Measurements from ENCODE around the gene EIF4EBP3. TPM values are rescaled to one million over a fixed set of nuclear protein-coding genes. Genes with fewer than 3 reads are reported as not detected.

The EIF4EBP3 gene
- total and polyA plus RNA-seq, 2 donors from 2014 or later = 22.6 to 48.8 TPM

DNA sequence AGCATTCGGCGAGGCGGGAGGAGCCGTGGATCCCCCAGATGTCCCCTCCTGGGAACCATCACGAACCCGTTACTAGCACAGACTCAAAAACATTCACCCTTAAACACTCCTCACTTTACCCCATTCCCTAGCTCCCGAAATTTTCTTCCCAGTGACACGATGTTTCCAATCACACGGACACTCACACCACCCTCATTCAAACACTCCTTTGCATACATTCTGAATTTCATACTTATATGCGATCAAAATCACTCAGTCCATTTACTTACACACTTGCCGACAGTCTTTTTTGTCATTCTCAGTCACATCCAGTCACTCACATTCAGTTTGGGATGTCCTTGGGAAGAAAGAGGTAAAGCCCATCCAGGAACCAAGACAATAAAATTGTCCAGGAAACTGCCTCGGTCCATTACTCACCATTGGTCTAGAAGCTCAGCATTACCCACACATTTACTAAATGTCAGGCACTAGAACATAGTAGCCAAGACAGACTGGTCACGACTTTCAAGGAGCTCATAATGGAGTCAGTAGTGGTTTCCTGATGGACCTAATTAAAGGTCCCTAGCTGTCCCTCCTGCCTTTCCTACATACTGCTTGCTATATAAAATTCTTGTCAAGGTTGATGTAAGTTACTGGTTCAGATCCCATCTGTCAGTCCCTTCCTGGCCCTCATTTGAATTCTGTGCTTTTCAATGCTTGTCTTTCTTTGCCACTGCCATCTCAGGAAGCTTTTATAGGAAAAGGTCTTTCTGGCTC, 17.7 kb downstream of the EIF4EBP3 start:
- no peaks in the 10 kb centered on the region for H3K27me3 ChIP-seq (ENCODE audit: control insufficient read depth, insufficient read depth, low read length)
- FAIRE-seq (no peak), DNase-seq (peak in 2 of 5 donors; percentile 16 to 19)
- intact Hi-C loops (cut with DNase I) = no loop called here
- peaks cover 0 to 19% (median 13%) of the 10 kb centered on the region in 3 donors for H3K36me3 ChIP-seq (ENCODE audit: control insufficient read depth in 2 of 3, insufficient read depth in 3 of 3, low read length in 3 of 3)
- H3K9ac ChIP-seq (ENCODE audit: low read length in 3 of 3) = peak overlapping the region; percentile 84 to 95 (median 88)
- peak overlapping the region; percentile 92 to 96 (median 95) for H3K4me3 ChIP-seq (ENCODE audit: low read length in 3 of 3)
- peak overlapping the region; percentile 78 to 98 for H3K27ac ChIP-seq (ENCODE audit: low read depth in 2 of 2, low read length in 2 of 2)
- H3K4me1 ChIP-seq (ENCODE audit: control insufficient read depth in 2 of 3, insufficient read depth in 2 of 3, low read depth in 1 of 3, low read length in 3 of 3) = peaks cover 0 to 34% (median 17%) of the 10 kb centered on the region in 3 donors
- TF ChIP-seq, protein P1, sequence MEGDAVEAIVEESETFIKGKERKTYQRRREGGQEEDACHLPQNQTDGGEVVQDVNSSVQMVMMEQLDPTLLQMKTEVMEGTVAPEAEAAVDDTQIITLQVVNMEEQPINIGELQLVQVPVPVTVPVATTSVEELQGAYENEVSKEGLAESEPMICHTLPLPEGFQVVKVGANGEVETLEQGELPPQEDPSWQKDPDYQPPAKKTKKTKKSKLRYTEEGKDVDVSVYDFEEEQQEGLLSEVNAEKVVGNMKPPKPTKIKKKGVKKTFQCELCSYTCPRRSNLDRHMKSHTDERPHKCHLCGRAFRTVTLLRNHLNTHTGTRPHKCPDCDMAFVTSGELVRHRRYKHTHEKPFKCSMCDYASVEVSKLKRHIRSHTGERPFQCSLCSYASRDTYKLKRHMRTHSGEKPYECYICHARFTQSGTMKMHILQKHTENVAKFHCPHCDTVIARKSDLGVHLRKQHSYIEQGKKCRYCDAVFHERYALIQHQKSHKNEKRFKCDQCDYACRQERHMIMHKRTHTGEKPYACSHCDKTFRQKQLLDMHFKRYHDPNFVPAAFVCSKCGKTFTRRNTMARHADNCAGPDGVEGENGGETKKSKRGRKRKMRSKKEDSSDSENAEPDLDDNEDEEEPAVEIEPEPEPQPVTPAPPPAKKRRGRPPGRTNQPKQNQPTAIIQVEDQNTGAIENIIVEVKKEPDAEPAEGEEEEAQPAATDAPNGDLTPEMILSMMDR (IDR thresholded peaks at IDR 0.05; ENCODE audit: borderline replicate concordance, extremely low read depth, insufficient read depth) = no peak
- H3K9me3 ChIP-seq (ENCODE audit: control insufficient read depth in 2 of 3, insufficient read depth in 1 of 3, low read length in 3 of 3) = no peaks in the 10 kb centered on the region

GRCh38 chr5:140565780-140566095, 18.3 kb downstream of the EIF4EBP3 start:
- TF ChIP-seq, protein P1 (IDR thresholded peaks at IDR 0.05; ENCODE audit: borderline replicate concordance, extremely low read depth, insufficient read depth) = no peak
- H3K27ac ChIP-seq (ENCODE audit: low read depth in 2 of 2, low read length in 2 of 2) = peak overlapping the region in 1 of 2 donors; percentile 78
- DNase-seq (peak in 1 of 5 donors; percentile 41), FAIRE-seq (no peak)
- peaks cover 0 to 19% (median 13%) of the 10 kb centered on the region in 3 donors for H3K36me3 ChIP-seq (ENCODE audit: control insufficient read depth in 2 of 3, insufficient read depth in 3 of 3, low read length in 3 of 3)
- peak overlapping the region in 2 of 3 donors; percentile 92 to 96 for H3K4me3 ChIP-seq (ENCODE audit: low read length in 3 of 3)
- intact Hi-C loops (cut with DNase I) = no loop called here
- H3K4me1 ChIP-seq (ENCODE audit: control insufficient read depth in 2 of 3, insufficient read depth in 2 of 3, low read depth in 1 of 3, low read length in 3 of 3) = peaks cover 0 to 34% (median 17%) of the 10 kb centered on the region in 3 donors
- H3K9me3 ChIP-seq (ENCODE audit: control insufficient read depth in 2 of 3, insufficient read depth in 1 of 3, low read length in 3 of 3) = no peaks in the 10 kb centered on the region
- H3K27me3 ChIP-seq (ENCODE audit: control insufficient read depth, insufficient read depth, low read length) = no peaks in the 10 kb centered on the region
- peak overlapping the region in 1 of 3 donors; percentile 84 for H3K9ac ChIP-seq (ENCODE audit: low read length in 3 of 3)

- FAIRE-seq = no peak
- DNase-seq = peak in 1 of 5 donors; percentile 41
- Histone ChIP-seq H3K27ac (ENCODE audit: low read depth in 2 of 2, low read length in 2 of 2) (no peak overlapping the region), H3K27me3 (ENCODE audit: control insufficient read depth, insufficient read depth, low read length) (no peaks in the 10 kb centered on the region), H3K9me3 (ENCODE audit: control insufficient read depth in 2 of 3, insufficient read depth in 1 of 3, low read length in 3 of 3) (no peaks in the 10 kb centered on the region), H3K36me3 (ENCODE audit: control insufficient read depth in 2 of 3, insufficient read depth in 3 of 3, low read length in 3 of 3) (peaks cover 0 to 19% (median 13%) of the 10 kb centered on the region in 3 donors), H3K4me1 (ENCODE audit: control insufficient read depth in 2 of 3, insufficient read depth in 2 of 3, low read depth in 1 of 3, low read length in 3 of 3) (peaks cover 0 to 34% (median 17%) of the 10 kb centered on the region in 3 donors), H3K4me3 (ENCODE audit: low read length in 3 of 3) (no peak overlapping the region), H3K9ac (ENCODE audit: low read length in 3 of 3) (no peak overlapping the region)
- intact Hi-C loops (cut with DNase I) = no loop called here
- TF ChIP-seq, protein P1 (IDR thresholded peaks at IDR 0.05; ENCODE audit: borderline replicate concordance, extremely low read depth, insufficient read depth) = no peak
Observed at GRCh38 chr5:140566665-140567064, 19.2 kb downstream of the EIF4EBP3 start.

Data from kidney (tissue), 14 donors.